Panc1 (cell line): ENCODE data around the gene MCMBP.

Experiments used
- CTCF ChIP-seq: fragments of 450-650 bp; IDR thresholded peaks from 2 replicates; pipeline ENCODE4 v1.5.1; 2017; ENCODE audit warnings: mild to moderate bottlenecking
- TCF7L2 ChIP-seq: IDR thresholded peaks from 2 replicates; pipeline ENCODE4 v1.6.1; 2011; ENCODE audit warnings: mild to moderate bottlenecking, low read depth, low read length, inconsistent platforms
- TF ChIP-seq, protein P1 (sequence below), 2 experiments: IDR thresholded peaks; 2 replicates each; pipeline ENCODE4 v1.6.1; 2011 to 2012; ENCODE audit warnings: low read depth in 2 of 2, control low read depth in 1 of 2, low read length in 1 of 2, mild to moderate bottlenecking in 1 of 2, moderate library complexity in 1 of 2; ENCODE audit not compliant: insufficient read depth in 1 of 2

DNA sequence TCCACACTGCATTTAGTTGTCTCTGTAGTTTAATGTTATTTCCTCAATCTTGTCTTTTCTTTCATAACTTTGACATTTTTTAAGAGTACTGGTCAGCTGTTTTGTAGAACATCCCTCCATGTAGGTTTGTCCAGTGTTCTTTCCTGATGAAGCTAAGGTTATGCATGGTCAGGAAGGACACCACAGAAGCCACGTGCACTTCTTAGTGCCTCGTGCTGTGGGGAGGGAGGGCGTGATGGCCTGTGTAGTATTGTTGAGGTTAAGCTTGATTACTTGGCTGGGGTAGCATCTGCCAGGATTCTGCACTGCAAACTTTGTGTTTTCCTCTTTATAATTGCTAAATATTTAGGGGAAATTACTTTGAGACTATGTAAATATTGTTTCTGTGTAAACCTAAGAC lies 48.3 kb downstream of the MCMBP start:
- TF ChIP-seq CTCF (no peak), TCF7L2 (no peak)
- TF ChIP-seq, protein P1, sequence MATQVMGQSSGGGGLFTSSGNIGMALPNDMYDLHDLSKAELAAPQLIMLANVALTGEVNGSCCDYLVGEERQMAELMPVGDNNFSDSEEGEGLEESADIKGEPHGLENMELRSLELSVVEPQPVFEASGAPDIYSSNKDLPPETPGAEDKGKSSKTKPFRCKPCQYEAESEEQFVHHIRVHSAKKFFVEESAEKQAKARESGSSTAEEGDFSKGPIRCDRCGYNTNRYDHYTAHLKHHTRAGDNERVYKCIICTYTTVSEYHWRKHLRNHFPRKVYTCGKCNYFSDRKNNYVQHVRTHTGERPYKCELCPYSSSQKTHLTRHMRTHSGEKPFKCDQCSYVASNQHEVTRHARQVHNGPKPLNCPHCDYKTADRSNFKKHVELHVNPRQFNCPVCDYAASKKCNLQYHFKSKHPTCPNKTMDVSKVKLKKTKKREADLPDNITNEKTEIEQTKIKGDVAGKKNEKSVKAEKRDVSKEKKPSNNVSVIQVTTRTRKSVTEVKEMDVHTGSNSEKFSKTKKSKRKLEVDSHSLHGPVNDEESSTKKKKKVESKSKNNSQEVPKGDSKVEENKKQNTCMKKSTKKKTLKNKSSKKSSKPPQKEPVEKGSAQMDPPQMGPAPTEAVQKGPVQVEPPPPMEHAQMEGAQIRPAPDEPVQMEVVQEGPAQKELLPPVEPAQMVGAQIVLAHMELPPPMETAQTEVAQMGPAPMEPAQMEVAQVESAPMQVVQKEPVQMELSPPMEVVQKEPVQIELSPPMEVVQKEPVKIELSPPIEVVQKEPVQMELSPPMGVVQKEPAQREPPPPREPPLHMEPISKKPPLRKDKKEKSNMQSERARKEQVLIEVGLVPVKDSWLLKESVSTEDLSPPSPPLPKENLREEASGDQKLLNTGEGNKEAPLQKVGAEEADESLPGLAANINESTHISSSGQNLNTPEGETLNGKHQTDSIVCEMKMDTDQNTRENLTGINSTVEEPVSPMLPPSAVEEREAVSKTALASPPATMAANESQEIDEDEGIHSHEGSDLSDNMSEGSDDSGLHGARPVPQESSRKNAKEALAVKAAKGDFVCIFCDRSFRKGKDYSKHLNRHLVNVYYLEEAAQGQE (IDR thresholded peaks at IDR 0.05; ENCODE audit: insufficient read depth in 1 of 2, low read depth in 2 of 2, low read length in 1 of 2): no peak
